Measurements from ENCODE around the gene S100G.
"Not testable (repeated sequence)": the region's sequence is repeated elsewhere in the genome, so short reads cannot be mapped to it uniquely, and the experiment has no call there.

S100G gene
- 0 to 0.05 (median 0) reads per million in 18 experiments for total RNA-seq

DNA sequence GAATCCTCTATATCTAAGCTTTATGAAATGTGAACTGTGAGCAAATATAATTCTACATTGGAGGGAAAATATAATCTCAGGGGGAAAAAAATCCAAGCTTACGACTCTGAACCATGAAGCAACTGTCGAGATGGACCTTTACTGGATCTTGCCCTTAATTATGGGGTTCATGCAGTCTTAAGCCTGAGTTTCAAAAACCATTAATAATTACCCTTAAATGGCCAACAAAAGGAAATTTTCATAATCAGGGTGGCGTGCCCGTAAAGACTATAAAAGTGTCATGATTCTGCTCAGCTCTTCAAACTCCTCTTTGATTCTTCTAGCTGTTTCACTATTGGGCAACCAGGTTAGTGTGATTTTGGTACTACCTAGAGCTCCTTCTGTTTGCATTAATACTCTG is at the start of gene S100G:
Gene S100G (plus strand): TSS at position 301 of the 400 bp plus-strand sequence. CDS start 849 bp downstream, outside the sequence.
- no peak for DNase-seq

DNA sequence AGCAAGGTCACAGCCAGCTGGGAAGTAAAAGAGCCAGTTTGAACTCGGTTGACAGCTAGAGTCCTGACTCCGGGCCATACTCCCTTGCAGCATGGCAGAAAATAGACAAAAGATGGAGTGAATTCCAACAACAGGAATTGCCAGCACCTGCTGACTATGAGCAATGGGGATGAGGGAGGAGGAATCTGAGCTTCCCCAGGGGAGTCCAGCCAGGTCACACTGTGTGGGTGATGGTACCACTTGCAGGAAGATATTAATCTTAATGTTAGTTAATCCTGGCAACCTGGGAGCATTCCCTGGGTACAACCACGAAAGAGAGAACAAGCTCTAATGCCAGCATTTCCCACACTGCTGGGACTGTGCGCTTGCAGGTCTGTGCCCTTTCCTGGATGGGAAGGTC is 48.1 kb upstream of the S100G start:
- DNase-seq = no peak

DNA sequence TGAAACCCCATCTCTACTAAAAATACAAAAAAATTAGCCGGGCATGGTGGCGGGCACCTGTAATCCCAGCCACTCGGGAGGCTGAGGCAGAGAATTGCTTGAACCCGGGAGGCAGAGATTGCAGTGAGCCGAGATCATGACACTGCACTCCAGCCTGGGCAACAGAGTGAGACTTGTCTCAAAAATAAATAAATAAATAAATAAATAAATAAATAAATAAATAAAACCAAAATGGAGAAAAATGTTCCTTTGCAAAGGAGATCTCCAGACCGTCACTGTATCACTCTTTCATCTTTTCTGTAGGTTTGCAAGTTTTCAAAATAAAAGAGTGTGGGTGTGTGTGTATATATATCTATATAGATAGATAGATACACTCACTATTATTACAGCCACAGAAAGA is 46.7 kb upstream of the S100G start:
- not testable (repeated sequence) for DNase-seq

DNA sequence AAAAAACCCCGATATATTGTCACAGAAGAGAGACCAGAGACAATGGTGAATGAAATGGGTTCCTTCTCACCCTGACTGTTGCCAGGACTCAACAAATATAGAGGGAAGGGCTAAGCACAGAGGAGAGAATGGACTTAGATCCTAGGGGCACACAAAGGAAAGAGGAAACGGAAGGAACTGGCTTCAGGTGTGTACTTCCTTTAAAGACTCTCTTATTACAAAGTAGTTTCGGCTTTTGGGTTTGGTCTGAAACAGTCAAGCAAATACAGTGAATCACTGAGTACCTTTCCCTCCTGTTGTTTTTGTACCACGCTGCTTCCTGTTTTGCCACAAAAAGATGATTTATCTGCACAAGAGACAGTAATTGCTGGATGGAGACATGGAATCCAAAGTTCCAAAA is 46.1 kb upstream of the S100G start:
- DNase-seq = no peak

GRCh38 chrX:16604337-16604736 is 45.6 kb upstream of the S100G start:
- no peak for DNase-seq

GRCh38 chrX:16606142-16606720 is 43.7 kb upstream of the S100G start:
- DNase-seq = no peak

DNA sequence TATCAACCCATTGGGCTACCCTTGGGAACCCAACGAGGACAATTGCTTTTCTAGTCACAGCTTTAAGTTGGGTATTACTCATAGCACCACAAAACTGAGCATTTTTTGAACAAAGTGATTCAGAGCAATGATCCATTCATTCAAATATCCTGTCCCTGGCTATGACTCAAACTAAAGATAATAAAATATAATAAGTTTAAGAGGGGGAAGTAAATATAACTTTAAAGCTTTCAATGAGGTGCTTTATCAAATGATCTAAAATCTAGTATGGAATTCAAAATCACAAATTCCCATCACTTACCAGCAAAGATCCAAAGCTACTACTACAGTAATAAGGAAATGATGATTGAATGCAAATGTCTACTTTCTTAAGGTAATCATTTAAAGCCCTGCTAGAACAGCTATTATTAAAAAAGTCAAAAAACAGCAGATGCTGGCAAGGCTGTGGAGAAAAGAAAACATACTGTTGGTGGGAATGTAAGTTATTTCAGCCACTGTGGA is 39.8 kb upstream of the S100G start:
- DNase-seq = no peak

DNA sequence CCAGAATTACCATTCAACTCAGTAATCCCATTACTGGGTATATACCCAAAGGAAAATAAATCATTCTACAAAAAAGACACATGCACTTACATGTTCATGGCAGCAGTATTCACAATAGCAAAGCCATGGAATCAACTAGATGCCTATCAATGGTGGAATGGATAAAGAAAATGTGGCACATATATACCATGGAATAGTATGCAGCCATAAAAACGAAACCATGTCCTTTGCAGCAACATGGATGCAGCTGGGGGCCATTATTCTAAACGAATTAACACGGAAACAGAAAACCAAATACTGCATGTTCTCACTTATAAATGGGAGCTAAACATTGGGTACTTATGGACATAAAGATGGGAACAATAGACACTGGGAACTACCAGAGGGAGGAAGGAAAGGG is 39.3 kb upstream of the S100G start:
- DNase-seq = not testable (repeated sequence)

GRCh38 chrX:16612257-16612897 is 37.6 kb upstream of the S100G start:
- DNase-seq = no peak

GRCh38 chrX:16617382-16617781 is 32.6 kb upstream of the S100G start:
- DNase-seq = no peak

DNA sequence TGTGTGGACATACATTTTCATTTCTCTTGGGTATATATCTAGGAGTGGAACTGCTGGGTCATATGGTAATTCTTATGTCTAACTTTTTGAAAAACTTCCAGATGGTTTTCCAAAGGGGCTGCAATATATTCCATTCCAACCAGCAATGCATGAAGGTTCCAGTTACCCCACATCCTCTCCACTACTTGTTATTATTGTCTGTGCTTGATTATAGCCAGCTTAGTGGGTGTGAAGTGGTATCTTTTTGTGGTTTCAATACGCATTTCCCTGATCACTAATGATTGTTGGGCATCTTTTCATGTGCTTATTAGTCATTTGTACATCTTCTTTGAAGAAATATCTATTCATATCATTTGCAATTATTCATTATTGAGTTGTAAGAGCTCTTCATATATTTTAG is 31.5 kb upstream of the S100G start:
- no peak for DNase-seq

DNA sequence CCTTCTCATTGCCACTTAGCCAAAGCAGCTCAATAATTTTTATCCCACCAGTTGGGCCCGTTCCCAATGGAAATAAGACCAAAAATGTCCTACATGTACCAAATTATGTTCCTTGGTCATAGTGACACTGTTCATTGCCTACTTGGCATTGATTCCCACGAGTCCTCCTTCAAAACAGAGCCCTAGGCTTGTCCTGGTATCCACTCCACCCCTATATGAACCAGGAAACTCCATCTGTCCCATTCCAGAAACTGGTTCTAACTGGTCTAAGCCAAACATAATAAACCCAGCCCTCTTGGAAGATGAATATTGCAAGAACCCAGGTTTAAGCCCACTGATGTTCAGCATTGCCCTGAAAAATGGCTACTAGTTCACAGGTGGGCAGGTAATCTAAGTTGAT is 30.9 kb upstream of the S100G start:
- no peak for DNase-seq

DNA sequence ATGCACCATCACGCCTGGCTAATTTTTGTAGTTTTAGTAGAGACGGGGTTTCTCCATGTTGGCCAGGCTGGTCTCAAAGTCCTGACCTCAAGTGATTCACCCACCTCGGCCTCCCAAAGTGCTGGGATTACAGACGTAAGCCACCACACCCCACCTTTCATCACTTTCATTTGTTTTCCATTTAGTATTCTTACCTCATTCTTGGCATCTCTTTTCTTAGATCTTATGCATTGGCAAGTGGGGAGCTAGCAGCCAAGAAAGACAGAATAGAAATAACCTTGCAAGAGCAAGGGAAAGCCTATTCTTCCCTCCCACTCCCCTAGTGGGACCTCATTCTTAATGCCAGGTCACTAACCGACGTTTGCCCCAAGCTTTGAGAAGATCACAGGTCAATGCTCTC is 21.4 kb upstream of the S100G start:
- not testable (repeated sequence) for DNase-seq

- no peak for DNase-seq
Measured at GRCh38 chrX:16628946-16629595, 20.9 kb upstream of the S100G start.

GRCh38 chrX:16629909-16630308 is 20.0 kb upstream of the S100G start:
- DNase-seq = no peak

DNA sequence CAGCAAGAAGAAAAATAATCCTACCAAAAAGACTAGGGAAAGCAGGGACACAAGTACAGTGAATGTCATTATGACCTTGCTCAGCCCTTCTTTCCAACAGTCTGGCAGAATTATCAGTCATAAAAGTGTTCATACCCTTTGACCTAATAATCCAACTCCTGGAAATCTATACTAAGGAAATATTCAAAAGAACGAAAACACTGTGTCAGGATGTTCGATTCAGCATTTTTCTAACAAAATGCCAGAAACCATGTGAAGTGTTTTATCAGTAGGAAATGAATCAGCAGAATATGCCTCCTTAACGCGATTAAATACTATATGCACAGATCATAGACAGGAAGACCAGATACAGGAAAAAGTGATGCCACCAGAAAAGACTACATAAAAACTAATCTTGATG is 16.2 kb upstream of the S100G start:
- DNase-seq = no peak

DNA sequence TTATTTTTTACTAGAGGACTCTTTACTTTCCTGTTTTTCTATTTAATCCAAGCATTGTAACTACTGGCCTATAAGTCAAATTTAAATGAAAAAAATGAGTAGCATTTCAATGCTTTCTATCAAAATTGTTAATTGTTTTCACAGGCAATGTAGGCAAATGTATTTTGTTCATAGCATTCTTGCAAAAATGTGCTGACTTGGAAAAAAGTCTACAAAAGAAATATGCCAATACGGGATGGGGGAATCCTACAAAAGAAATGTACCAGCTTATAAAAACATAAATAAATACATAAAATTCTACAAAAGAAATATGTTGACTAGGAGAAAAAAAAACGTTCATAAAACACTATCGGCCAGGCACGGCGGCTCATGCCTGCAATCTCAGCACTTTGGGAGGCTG is 14.9 kb upstream of the S100G start:
- DNase-seq = no peak

- no peak for DNase-seq
Measured at GRCh38 chrX:16635596-16635995, 14.4 kb upstream of the S100G start.

- DNase-seq = no peak
Measured at GRCh38 chrX:16638533-16638932, 11.4 kb upstream of the S100G start.

DNA sequence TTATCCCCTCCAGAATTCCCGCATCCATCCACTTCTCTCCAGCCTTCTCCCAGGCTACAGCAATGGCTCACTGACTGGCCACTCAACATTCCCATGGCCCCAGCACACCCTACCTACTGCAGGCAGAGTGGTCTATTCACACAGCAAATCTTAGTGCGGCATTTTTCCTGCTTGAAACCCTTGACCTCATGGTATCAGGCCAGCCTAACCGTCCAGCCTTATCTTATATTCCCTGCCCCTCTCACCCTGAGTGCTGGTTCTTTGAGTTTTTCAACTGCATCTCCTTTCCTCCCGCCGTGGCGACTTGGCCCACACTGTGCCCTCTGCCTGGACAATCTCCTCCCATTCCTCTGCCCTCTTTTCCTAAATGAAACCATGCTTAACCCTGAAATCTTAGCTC is 10.0 kb upstream of the S100G start:
- DNase-seq = no peak

DNA sequence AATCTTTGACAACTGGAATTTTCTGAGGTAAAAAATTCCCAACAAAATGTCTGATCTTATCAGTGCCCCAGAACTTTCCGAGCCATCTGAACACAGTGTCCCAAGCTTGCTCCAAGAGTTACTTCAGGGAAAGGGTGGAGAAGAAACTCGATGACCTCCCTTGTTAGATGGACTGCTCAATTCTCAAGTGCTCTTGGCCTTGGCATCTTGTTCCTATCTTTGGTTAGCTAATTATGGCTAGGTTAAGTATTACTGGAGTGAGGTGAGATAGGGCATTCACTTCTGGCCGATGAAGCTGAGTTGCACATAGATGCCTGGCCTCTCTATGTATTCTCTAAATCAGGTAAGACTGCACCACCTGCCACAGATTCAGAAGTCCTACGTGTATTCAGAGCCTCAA is 9.1 kb upstream of the S100G start:
- no peak for DNase-seq

- no peak for DNase-seq
Measured at GRCh38 chrX:16643176-16643575, 6.8 kb upstream of the S100G start.

DNA sequence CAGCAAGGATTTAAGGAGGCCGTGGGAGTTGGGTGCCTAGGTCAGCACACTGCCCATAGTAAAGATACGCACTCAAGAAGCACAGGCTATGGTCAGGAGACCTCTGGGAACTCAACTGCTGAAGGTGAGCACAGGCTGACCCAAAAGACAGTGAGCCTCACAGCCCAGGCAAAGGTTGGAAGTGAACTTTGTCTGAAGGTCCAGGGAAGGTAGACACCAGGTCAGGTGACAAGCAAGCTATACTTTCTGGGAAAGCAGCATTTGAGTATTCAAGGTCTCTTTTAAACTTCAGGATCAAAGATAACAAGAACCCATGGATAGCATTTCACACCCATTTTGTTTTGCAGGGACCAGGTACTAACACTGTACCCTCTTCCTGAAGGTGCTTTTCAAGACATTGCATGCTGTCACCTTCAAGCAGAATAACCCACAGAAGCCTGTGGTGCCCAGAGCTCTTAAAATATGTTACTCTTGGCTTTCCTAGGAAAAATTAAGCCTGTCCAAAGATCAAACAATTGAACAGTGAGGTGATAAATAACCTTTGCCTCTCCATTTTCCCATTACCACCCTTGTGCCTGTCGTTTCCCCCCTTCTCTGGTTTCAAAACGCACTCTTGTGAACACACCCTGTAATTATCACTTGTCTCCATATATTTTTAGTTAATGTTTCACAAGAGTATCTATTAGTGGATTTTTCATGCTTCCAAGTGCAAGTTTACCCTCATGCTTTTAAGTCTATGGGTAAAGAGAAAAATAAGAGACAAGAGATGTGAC is 3.4 kb upstream of the S100G start:
- DNase-seq = no peak

All from inflammatory macrophage (primary cell).